Neural cell (in vitro differentiated cells): ENCODE data around the gene NSF.
"Not testable (repeated sequence)": the region's sequence is repeated elsewhere in the genome, so short reads cannot be mapped to it uniquely, and the experiment has no call there.

ENCODE experiments used
- EP300 ChIP-seq: fragments of 450-650 bp; conservative IDR thresholded peaks from 2 replicates; pipeline ENCODE4 v1.6.1; 2014; ENCODE audit warnings: antibody characterized with exemption, mild to moderate bottlenecking, moderate library complexity; ENCODE audit not compliant: poor library complexity, severe bottlenecking
- EZH2 ChIP-seq: fragments of 200-600, 300-800 bp; shearing (Covaris generic), sonication (generic); IDR thresholded peaks from 2 replicates; pipeline ENCODE4 v1.6.1; 2014; ENCODE audit warnings: antibody characterized with exemption, low read length, borderline replicate concordance, mild to moderate bottlenecking; ENCODE audit not compliant: insufficient read depth, poor library complexity, severe bottlenecking
- MXI1 ChIP-seq: fragments of 450-650 bp; conservative IDR thresholded peaks from 2 replicates; pipeline ENCODE4 v1.6.1; 2014; ENCODE audit warnings: antibody characterized with exemption, mild to moderate bottlenecking; ENCODE audit not compliant: poor library complexity, severe bottlenecking
- POLR2AphosphoS5 ChIP-seq: IDR thresholded peaks from 2 replicates; pipeline ENCODE4 v1.6.1; 2012
- RAD21 ChIP-seq: fragments of 450-650 bp; conservative IDR thresholded peaks from 2 replicates; pipeline ENCODE4 v1.6.1; 2014; ENCODE audit warnings: antibody characterized with exemption, mild to moderate bottlenecking, moderate library complexity
- SMC3 ChIP-seq: fragments of 450-650 bp; conservative IDR thresholded peaks from 2 replicates; pipeline ENCODE4 v1.6.1; 2014; ENCODE audit warnings: antibody characterized with exemption, mild to moderate bottlenecking, moderate library complexity; ENCODE audit not compliant: poor library complexity
- TAF1 ChIP-seq: IDR thresholded peaks from 2 replicates; pipeline ENCODE4 v1.6.1; 2012; ENCODE audit warnings: low read depth
- TF ChIP-seq, protein P1 (sequence below): fragments of 450-650 bp; IDR thresholded peaks from 2 replicates; pipeline ENCODE4 v1.5.1; 2014; ENCODE audit warnings: antibody characterized with exemption, mild to moderate bottlenecking, moderate library complexity; ENCODE audit not compliant: poor library complexity, severe bottlenecking
- TF ChIP-seq, protein P2 (sequence below): IDR thresholded peaks from 2 replicates; pipeline ENCODE4 v1.6.1; 2012; ENCODE audit warnings: borderline replicate concordance

DNA sequence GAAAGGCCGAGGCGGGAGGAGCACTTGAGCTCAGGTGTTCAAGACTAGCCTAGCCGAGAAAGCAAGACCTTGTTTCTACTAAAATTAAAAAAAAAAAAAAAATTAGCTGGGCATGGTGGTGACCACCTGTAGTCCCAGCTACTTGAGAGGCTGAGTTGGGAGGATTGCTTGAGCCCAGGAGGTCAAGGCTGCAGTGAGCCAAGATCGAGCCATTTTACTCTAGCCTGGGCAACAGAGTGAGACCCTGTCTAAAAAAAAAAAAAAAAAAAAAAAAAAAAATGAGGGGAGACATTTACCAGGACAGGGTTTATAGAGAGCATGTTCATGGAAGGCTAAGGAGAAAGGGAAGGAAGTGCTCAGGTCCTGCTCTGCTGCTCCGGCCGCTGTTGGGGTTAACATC lies 202.6 kb downstream of the NSF start:
- TF ChIP-seq, protein P1, sequence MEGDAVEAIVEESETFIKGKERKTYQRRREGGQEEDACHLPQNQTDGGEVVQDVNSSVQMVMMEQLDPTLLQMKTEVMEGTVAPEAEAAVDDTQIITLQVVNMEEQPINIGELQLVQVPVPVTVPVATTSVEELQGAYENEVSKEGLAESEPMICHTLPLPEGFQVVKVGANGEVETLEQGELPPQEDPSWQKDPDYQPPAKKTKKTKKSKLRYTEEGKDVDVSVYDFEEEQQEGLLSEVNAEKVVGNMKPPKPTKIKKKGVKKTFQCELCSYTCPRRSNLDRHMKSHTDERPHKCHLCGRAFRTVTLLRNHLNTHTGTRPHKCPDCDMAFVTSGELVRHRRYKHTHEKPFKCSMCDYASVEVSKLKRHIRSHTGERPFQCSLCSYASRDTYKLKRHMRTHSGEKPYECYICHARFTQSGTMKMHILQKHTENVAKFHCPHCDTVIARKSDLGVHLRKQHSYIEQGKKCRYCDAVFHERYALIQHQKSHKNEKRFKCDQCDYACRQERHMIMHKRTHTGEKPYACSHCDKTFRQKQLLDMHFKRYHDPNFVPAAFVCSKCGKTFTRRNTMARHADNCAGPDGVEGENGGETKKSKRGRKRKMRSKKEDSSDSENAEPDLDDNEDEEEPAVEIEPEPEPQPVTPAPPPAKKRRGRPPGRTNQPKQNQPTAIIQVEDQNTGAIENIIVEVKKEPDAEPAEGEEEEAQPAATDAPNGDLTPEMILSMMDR: not testable (repeated sequence)
- not testable (repeated sequence) for TF ChIP-seq EP300, TAF1, EZH2, MXI1, POLR2AphosphoS5, RAD21, SMC3
- TF ChIP-seq, protein P2, sequence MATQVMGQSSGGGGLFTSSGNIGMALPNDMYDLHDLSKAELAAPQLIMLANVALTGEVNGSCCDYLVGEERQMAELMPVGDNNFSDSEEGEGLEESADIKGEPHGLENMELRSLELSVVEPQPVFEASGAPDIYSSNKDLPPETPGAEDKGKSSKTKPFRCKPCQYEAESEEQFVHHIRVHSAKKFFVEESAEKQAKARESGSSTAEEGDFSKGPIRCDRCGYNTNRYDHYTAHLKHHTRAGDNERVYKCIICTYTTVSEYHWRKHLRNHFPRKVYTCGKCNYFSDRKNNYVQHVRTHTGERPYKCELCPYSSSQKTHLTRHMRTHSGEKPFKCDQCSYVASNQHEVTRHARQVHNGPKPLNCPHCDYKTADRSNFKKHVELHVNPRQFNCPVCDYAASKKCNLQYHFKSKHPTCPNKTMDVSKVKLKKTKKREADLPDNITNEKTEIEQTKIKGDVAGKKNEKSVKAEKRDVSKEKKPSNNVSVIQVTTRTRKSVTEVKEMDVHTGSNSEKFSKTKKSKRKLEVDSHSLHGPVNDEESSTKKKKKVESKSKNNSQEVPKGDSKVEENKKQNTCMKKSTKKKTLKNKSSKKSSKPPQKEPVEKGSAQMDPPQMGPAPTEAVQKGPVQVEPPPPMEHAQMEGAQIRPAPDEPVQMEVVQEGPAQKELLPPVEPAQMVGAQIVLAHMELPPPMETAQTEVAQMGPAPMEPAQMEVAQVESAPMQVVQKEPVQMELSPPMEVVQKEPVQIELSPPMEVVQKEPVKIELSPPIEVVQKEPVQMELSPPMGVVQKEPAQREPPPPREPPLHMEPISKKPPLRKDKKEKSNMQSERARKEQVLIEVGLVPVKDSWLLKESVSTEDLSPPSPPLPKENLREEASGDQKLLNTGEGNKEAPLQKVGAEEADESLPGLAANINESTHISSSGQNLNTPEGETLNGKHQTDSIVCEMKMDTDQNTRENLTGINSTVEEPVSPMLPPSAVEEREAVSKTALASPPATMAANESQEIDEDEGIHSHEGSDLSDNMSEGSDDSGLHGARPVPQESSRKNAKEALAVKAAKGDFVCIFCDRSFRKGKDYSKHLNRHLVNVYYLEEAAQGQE: not testable (repeated sequence)
